Activated B cell treated with CpG ODN at 0.5 μM for 24 hours (primary cell): ENCODE measurements around the gene LCP1. TPM values are rescaled to one million over a fixed set of nuclear protein-coding genes. Genes with fewer than 3 reads are reported as not detected.

ENCODE experiments used
- ATAC-seq: fragments of 200-7000 bp; cut with Tn5 transposase; one replicate; pipeline ENCODE4 v1.10.0; 2021; ENCODE audit warnings: low read depth, mild to moderate bottlenecking, moderate library complexity
- CTCF ChIA-PET: fragments of 350-600 bp; sonication (Branson Sonifier 250); formaldehyde crosslinking; loops from one replicate; lab custom pipeline; 2021; ENCODE audit warnings: antibody characterized with exemption; lab: Charles Lee
- POLR2A ChIA-PET: fragments of 350-600 bp; sonication (Branson Sonifier 250); formaldehyde crosslinking; loops from one replicate; lab custom pipeline; 2021; ENCODE audit warnings: antibody characterized with exemption; lab: Charles Lee
- DNase-seq: peaks from one replicate; pipeline ENCODE4 v3.0.0; 2022
- H3K27ac Mint-ChIP-seq: one replicate; pipeline ENCODE4 v1.8.0; 2020; ENCODE audit warnings: mixed read lengths
- H3K27me3 Mint-ChIP-seq: one replicate; pipeline ENCODE4 v1.8.0; 2021; ENCODE audit warnings: mixed read lengths
- H3K36me3 Mint-ChIP-seq: one replicate; pipeline ENCODE4 v1.8.0; 2021; ENCODE audit warnings: low read depth, mixed read lengths
- H3K4me1 Mint-ChIP-seq: one replicate; pipeline ENCODE4 v1.8.0; 2021; ENCODE audit warnings: mixed read lengths
- H3K4me3 Mint-ChIP-seq: one replicate; pipeline ENCODE4 v1.8.0; 2020; ENCODE audit warnings: mild to moderate bottlenecking, mixed read lengths
- H3K9me3 Mint-ChIP-seq: one replicate; pipeline ENCODE4 v1.8.0; 2020; ENCODE audit warnings: mixed read lengths
- CTCF ChIP-seq: fragments of 200-600 bp; IDR thresholded peaks from one replicate; pipeline ENCODE4 v1.8.0; 2022; ENCODE audit warnings: antibody characterized with exemption, mild to moderate bottlenecking
- intact Hi-C: fragments of 100-400 bp; cut with micrococcal nuclease; formaldehyde crosslinking; loops from one replicate; pipeline ENCODE4 v1.15.1; 2024
- total RNA-seq: library from RNA; stranded (reverse); gene quantifications from 2 replicates; pipeline ENCODE4 v1.2.3, GENCODE V29; 2022

Gene LCP1
- total RNA-seq, 1 donor from 2014 or later = 948 TPM

GRCh38 chr13:46195016-46195415 is 13.0 kb upstream of the LCP1 start:
- TF ChIP-seq CTCF = no peak
- Mint-ChIP-seq H3K4me3 (no peak overlapping the region), H3K9me3 (no peaks in the 10 kb centered on the region), H3K36me3 (no peaks in the 10 kb centered on the region), H3K27ac (no peak overlapping the region), H3K27me3 (no peaks in the 10 kb centered on the region), H3K4me1 (peaks cover 6% of the 10 kb centered on the region)
- ChIA-PET POLR2A (no interaction called here), CTCF (no interaction called here)
- ATAC-seq (no peak), DNase-seq (no peak)
- intact Hi-C loops = loop anchor here (2.0 kb wide), 1 partner anchor 16 kb away; the partner anchor contains the start of gene LRRC63

- Mint-ChIP-seq H3K9me3 (no peaks in the 10 kb centered on the region), H3K4me1 (no peaks in the 10 kb centered on the region), H3K4me3 (no peak overlapping the region), H3K27me3 (no peaks in the 10 kb centered on the region), H3K27ac (no peak overlapping the region), H3K36me3 (no peaks in the 10 kb centered on the region)
- ChIA-PET CTCF (no interaction called here), POLR2A (no interaction called here)
- no peak for TF ChIP-seq CTCF
- intact Hi-C loops = no loop called here
- DNase-seq (no peak), ATAC-seq (no peak)
These were observed 10.4 kb upstream of the LCP1 start for GRCh38 chr13:46192412-46192811.

- peaks cover 13% of the 10 kb centered on the region for H3K36me3 Mint-ChIP-seq
- H3K27me3 Mint-ChIP-seq = no peaks in the 10 kb centered on the region
- intact Hi-C loops = no loop called here
- ATAC-seq (no peak), DNase-seq (no peak)
- no peaks in the 10 kb centered on the region for H3K9me3 Mint-ChIP-seq
- POLR2A ChIA-PET = interaction anchor here (1.1 to 1.3 kb wide), 3 partner anchors 20 to 30 kb away, joined by 3 read pairs; no protein-coding TSS in a partner anchor
- CTCF ChIA-PET = interaction anchor here (0.6 to 4.5 kb wide), 5 partner anchors 13 to 219 kb away, joined by 3 to 41 read pairs (median 3); no protein-coding TSS in a partner anchor
- H3K4me3 Mint-ChIP-seq = no peak overlapping the region
- no peak for TF ChIP-seq CTCF
- H3K4me1 Mint-ChIP-seq = peaks cover 35% of the 10 kb centered on the region
- H3K27ac Mint-ChIP-seq = no peak overlapping the region
These were observed 3.7 kb upstream of the LCP1 start for GRCh38 chr13:46185634-46186033.

GRCh38 chr13:46184277-46184699 is 2.3 kb upstream of the LCP1 start:
- ATAC-seq (peak; percentile 53), DNase-seq (peak; percentile 61)
- H3K4me1 Mint-ChIP-seq = peaks cover 44% of the 10 kb centered on the region
- H3K4me3 Mint-ChIP-seq = peak overlapping the region; percentile 99
- H3K36me3 Mint-ChIP-seq = peaks cover 22% of the 10 kb centered on the region
- no peaks in the 10 kb centered on the region for H3K9me3 Mint-ChIP-seq
- intact Hi-C loops = loop anchor here (1.0 to 5.0 kb wide), 10 partner anchors 24 to 767 kb away; partner anchors contain the start of genes LRCH1, LRRC63, SLC25A30 and ZC3H13
- no peak for TF ChIP-seq CTCF
- CTCF ChIA-PET = interaction anchor here (4.5 kb wide), 1 partner anchor 24 kb away, joined by 41 read pairs; no protein-coding TSS in a partner anchor
- POLR2A ChIA-PET = interaction anchor here (1.2 kb wide), 1 partner anchor 19 kb away, joined by 3 read pairs; no protein-coding TSS in a partner anchor
- peak overlapping the region; percentile 98 for H3K27ac Mint-ChIP-seq
- no peaks in the 10 kb centered on the region for H3K27me3 Mint-ChIP-seq
